DMS53 treated with DMSO at 0.1 percent for 48 hours (cell line): ENCODE data around the gene TNXB.
A peak's percentile ranks its signal among the peaks of the same experiment; 100 is the strongest.

Source experiments
- DNase-seq: peaks from one replicate; lab custom pipeline; 2025; ENCODE audit not compliant: unreplicated experiment; lab: John Stamatoyannopoulos, UW

TNXB gene

GRCh38 chr6:32087574-32088486 lies 21.3 kb downstream of the TNXB start:
- peak; percentile 65 for DNase-seq

DNA sequence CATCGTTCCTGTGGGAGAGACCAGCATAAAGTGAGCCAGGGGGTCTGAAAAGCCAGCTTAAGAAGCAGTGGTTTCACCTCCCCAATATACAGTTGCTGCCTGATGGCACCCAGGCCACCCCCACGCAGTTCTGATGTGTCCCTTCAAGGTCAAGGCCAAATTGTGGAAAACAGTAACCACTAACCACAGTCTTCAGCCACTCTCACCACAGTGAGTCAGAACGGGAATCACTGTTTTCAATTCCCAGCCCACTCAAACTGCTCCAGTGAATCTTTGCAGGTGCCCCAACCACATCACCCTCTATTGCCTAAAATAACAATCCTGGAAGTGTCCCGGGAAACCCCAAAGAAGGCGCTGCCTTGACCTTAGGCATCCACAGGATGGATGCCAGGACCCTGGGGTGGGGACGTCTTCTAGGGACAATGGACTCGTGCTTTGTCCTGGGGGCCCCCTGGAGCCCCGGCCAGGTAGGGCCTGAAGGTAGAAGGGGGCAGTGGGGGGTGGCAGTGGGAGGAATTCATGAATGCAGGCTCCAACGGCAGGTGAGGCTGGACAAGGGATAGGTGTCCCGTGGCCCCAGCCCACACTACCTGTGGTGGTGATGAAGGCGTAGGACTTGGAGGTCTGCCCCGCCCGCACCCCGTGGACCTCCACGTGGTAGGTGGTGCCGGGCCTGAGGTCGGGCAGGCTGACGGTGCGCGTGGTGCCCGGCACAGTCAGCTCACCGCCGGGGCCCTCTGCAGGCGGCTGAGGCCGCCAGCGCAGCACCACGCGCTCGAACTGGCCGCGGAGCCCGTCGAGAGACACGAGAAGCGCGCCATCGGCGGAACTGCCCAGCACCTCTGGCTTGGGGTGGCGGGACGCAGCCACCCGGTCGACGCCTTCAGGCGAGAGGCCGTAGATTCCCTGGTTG lies 22.2 kb downstream of the TNXB start:
- no peak for DNase-seq

DNA sequence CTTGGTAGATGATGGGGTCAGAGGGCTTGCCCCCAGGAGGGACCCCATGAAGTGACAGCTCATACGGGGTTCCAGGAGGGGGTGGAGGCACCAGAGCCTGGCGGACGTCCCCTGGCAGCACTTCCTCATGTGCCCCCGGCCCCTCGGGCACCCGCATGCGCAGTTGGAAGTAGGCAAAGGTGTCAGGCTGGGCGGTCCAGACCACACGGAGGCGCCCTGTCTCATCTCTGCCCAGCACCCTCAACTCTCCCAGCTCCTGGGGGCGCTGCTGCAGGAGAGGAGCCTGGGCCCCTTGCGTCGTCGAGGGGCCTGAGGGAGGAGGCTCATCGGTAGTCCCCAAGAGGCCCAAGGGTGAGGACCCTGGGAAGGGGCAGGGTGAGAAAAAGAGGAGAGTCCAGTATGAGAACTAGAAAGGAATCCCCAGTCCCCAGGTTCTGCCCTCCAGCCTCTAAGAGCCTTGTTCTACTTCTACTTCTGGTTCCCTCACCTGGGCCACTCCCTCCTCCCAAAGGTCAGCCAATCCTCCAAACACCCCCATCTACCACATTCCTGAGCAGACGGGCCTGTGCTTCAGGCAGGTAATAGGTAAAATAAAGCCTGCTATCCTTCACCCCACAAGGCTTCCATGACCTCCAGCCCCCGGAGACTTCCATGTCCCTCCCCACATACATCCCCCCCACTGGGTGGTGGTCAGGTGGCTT lies 23.2 kb downstream of the TNXB start:
- DNase-seq = no peak

DNA sequence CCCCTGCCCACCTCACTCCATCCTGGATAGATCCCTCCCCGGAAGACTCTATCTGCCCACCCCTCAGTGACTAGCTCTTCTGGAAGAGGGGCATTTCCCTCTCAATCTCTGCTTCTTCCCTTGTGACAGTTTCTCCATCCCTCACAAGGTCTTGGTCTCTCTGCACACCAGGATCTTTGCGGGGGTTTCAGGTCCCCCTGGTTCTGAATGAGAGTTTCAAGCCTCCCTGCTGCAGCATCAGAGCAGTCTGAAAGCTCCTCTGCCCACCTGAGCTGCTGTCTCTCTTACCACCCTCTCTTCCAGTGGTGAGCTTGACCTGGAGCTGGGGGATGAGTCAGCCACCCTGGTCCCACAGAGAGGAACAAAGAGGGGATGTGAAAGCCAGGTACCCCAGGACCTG lies 24.4 kb downstream of the TNXB start:
- no peak for DNase-seq

DNA sequence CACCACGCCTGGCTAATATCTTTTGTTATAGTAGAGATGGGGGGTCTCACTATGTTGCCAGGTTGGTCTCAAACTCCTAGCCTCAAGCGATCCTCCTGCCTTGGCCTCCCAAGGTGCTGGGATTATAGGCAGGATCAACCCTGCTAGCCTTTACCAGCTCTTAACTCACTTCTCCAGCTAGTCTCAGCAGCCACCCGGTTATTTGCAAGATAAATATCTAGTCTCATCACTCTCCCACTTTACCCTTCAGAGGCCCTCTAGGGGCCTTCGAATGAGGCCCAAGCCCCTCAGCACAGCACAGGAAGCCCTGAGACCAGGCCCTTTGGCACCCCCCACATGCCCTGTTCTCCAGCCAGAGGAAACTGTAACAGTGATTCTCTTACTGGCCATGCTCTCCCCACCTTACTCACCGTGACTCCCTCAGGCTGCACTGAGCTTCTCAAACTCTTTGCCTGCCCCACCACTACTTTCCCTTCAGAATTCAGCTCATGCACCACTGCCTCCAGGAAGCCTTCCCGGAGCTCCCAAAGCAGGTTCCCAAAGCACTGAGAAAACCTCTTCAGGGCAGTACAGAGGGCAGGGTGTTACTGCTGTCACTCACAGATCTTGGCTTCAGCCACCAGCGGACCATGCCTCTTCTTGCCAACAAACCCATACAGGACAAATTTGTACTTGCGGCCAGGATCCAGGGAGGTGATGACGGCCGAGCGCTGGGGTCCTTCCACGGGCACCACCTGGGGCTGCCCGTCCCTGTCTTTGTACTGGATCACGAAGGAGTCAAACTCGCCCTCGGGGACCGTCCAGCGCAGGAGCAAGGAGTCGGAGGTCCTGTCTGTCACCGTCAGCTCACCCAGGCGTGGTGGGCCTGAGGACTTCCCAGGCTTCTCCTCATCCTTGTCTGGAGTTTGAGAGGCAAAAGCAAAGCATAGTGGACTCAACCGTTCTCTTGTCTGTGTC lies 25.0 kb downstream of the TNXB start:
- DNase-seq = no peak

DNA sequence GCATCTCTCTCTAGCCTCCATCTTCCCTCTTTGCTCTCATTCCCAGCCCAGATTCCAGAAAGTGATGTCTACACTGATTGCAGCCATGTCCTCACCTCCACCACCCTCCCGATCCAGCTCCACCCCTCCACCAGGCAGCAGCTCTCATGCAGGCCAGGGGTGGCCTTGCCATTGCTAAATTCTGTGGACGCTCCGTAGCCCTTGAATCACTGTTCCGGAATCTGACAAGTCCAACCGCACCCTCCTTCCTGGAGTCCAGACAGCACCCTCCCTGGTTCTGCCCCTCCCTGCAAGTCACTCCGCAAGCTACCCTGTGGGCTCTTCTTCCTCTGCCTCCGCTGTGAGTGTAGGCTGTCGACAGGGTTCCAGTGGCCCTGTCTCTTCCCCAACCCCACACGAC lies 26.2 kb downstream of the TNXB start:
- DNase-seq = no peak

GRCh38 chr6:32082478-32082877 lies 26.7 kb downstream of the TNXB start:
- no peak for DNase-seq

- DNase-seq = no peak
Observed at GRCh38 chr6:32081168-32081990, 27.8 kb downstream of the TNXB start.

GRCh38 chr6:32079566-32080290 lies 29.4 kb downstream of the TNXB start:
- no peak for DNase-seq

- DNase-seq = no peak
Observed at GRCh38 chr6:32076321-32076809, 32.8 kb downstream of the TNXB start.

GRCh38 chr6:32075781-32076180 lies 33.4 kb downstream of the TNXB start:
- no peak for DNase-seq

DNA sequence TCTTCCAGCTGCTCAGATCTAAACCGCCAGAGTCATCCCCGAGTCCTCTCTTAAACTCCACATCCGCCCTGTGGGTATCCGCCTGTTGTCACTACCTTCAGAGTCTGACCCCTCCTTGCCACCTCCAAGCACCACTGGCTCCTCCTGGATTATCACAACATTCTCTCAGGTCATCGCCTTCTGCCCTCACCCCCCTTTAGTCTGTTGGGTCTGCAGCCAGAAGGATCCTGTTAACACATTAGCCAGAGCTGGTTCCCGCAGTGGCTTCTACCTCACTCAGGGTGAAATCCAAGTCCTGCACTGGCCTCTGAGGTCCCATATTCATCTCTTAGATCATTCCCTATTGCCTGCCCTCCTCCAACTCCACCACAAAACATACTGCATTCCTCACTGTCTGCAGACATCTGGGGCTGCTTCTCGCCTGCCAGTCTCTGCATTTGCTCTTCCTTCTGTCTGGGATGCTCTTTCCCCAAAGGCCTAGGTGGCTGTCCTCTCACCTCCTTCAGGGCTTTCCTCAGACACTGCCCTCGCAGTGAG lies 34.1 kb downstream of the TNXB start:
- DNase-seq = no peak

GRCh38 chr6:32073613-32074012 lies 35.5 kb downstream of the TNXB start:
- DNase-seq = no peak

- DNase-seq = no peak
Observed at GRCh38 chr6:32073101-32073500, 36.0 kb downstream of the TNXB start.

- no peak for DNase-seq
Observed at GRCh38 chr6:32070814-32071543, 38.2 kb downstream of the TNXB start.

DNA sequence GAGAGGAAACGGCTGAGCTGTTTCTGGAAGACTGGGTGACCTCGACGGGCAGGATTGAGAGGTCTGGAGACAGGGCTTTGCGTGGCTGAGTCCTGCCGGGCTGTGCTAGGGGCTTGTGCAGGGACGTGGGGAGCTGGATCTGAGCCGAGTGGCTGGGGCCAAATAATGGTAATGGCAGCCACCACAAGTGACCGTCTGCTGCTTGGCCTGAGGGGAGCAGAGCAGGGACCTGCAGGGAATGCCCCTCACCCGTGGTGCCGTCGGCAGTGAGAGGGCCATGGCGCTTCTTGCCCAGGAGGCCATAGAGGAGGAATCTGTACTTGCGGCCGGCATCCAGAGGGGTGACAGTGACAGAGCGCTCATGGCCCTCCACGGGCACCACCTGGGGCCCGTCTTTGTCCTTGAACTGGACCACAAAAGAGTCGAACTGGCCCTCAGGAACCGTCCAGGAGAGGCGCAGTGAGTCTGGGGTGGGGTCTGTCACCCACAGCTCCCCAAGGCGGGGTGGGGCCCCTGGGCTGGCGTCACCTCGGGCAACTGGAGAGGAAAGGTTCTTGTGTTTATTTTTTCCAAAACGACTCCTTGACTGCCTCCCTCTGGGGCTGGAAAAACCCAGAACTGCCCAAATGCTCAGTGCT lies 39.1 kb downstream of the TNXB start:
- DNase-seq = no peak

DNA sequence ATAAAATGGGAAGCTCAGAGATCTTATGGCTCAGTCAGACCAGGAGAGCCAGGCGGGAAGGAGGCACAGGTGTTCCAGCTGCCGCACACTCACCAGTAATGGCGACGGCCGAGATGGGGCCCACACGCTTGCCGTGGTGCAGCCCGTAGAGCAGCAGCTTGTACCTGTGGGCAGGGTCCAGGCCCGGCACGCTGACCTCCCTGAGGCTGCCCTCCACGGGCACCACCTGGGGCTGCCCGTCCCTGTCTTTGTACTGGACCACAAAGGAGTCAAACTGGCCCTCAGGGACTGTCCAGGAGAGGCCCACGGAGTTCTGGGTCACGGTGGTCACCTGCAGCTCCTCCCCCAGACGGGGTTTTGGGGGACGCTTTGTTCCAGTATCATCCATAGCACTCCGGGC lies 39.7 kb downstream of the TNXB start:
- no peak for DNase-seq
